Central memory CD8-positive, alpha-beta T cell (primary cell): ENCODE results near the gene VPS8.

Source experiments
- ATAC-seq: fragments of 150-1000 bp; cut with Tn5 transposase; replicated peaks from 2 replicates; pipeline ENCODE4 v1.10.0; 2022; ENCODE audit warnings: mild to moderate bottlenecking, moderate FRiP score, moderate number of reproducible peaks; ENCODE audit not compliant: poor library complexity, severe bottlenecking; ENCODE audit errors: extremely low read depth
- DNase-seq, 2 donors: peaks; one replicate each; pipeline ENCODE4 v3.0.0; 2021; ENCODE audit warnings: low spot score in 2 of 2
- H3K27ac Mint-ChIP-seq: one replicate; pipeline ENCODE4 v1.8.0; 2022; ENCODE audit warnings: low read depth, mild to moderate bottlenecking, moderate library complexity, mixed read lengths
- H3K27me3 Mint-ChIP-seq: one replicate; pipeline ENCODE4 v1.8.0; 2022; ENCODE audit warnings: mixed read lengths
- H3K36me3 Mint-ChIP-seq: one replicate; pipeline ENCODE4 v1.8.0; 2022; ENCODE audit warnings: mild to moderate bottlenecking, moderate library complexity, mixed read lengths; ENCODE audit not compliant: insufficient read depth
- H3K4me1 Mint-ChIP-seq: one replicate; pipeline ENCODE4 v1.8.0; 2022; ENCODE audit warnings: mixed read lengths
- H3K4me3 Mint-ChIP-seq: one replicate; pipeline ENCODE4 v1.8.0; 2022; ENCODE audit warnings: mild to moderate bottlenecking, moderate library complexity, mixed read lengths
- H3K9me3 Mint-ChIP-seq: one replicate; pipeline ENCODE4 v1.8.0; 2022; ENCODE audit warnings: mixed read lengths

VPS8 gene

DNA sequence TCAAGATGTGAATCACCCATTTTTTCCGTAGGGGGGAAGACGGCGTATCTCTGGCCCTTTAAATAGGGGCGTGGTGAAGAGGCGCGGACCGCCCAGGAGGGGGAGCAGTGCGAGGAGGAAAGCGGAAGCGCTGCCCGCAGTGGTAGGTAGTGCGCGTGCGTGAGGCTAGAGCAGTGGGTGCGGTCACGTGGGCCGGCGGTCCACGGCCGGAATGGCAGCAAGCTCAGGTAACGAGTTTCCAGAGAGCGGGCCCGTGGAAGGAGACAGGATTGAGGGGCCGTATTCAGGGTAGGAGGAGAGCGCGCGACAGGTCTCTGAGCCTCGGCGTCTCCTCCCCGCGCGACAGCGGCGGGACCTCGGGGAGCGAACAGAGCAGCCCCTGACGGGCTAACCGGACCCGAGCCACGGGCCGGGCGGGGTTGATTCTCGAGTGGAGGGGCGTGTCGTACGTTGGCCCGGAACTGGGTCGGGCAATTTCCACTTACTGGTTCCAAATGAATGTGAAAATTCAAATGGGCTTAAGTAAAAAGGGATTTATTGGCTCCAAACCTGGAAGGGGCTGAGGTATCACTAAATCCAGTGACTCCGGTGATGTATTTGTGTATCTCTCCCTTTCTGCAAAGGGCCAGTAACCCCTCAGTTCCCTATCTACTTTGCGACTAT lies at the start of gene VPS8:
VPS8 (plus strand) TSS at position 168 of the 663 bp plus-strand sequence. CDS start 12,467 bp downstream, outside the sequence.
- peak within 1 kb of the TSS; percentile 92 for H3K4me3 Mint-ChIP-seq
- H3K27ac Mint-ChIP-seq = peak within 1 kb of the TSS; percentile 97
- H3K4me1 Mint-ChIP-seq = peaks cover 27% of the 10 kb centered on the region
- H3K27me3 Mint-ChIP-seq = no peaks in the 10 kb centered on the region
- no peaks in the 10 kb centered on the region for H3K9me3 Mint-ChIP-seq
- H3K36me3 Mint-ChIP-seq = peaks cover 11% of the 10 kb centered on the region
- ATAC-seq = peak; percentile 90
- DNase-seq = peak; percentile 92 to 93

DNA sequence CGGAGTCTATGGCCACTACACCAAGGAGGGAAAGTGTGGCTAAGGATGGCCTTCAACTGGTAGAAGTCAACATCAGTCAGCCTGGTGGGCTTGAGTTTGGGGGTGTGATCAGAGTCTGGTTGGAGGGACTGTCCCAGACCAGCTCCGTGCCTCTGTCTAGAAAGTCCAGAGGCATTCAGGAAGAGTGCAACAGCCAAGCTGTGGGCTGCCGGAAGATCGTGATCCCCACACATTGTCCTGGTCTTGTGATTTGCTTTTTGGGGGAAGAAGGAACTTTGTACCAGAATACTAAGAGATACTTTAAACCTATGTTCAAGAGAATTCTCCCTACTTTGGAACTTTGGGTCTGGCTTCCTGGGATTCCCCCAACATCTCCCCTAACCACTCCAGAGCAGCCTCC lies 47.8 kb upstream of the VPS8 start:
- Mint-ChIP-seq H3K27ac (no peak overlapping the region), H3K4me3 (no peak overlapping the region), H3K27me3 (peaks cover 61% of the 10 kb centered on the region), H3K9me3 (no peaks in the 10 kb centered on the region), H3K4me1 (no peaks in the 10 kb centered on the region), H3K36me3 (peaks cover 2% of the 10 kb centered on the region)
- no peak for DNase-seq
- no peak for ATAC-seq

- DNase-seq = no peak
- Mint-ChIP-seq H3K9me3 (no peaks in the 10 kb centered on the region), H3K4me3 (no peak overlapping the region), H3K27ac (no peak overlapping the region), H3K36me3 (peaks cover 2% of the 10 kb centered on the region), H3K27me3 (peaks cover 60% of the 10 kb centered on the region), H3K4me1 (no peaks in the 10 kb centered on the region)
- no peak for ATAC-seq
Measured at GRCh38 chr3:184765047-184765729, 46.8 kb upstream of the VPS8 start.

DNA sequence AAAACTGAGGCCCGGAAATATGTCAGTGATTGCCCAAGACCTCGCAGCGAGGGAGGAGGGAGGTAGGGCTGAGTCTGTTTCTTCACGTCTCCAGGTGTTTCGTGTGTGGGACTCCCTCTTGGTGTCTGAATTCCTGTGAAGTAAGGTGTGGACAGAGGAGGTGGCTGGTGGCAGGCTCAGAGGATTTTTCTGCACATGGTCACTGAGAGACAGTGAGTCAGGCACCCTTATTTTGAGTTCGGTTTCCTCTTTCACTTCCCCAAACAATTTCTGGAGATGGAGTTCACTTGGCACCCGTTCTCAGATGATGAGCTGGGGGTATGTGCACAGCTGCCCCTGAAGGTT lies 46.3 kb upstream of the VPS8 start:
- Mint-ChIP-seq H3K4me1 (no peaks in the 10 kb centered on the region), H3K9me3 (no peaks in the 10 kb centered on the region), H3K27ac (no peak overlapping the region), H3K27me3 (peaks cover 61% of the 10 kb centered on the region), H3K4me3 (no peak overlapping the region), H3K36me3 (peaks cover 2% of the 10 kb centered on the region)
- DNase-seq (no peak), ATAC-seq (no peak)

- Mint-ChIP-seq H3K9me3 (no peaks in the 10 kb centered on the region), H3K4me3 (no peak overlapping the region)
Measured at GRCh38 chr3:184766555-184767261, 45.3 kb upstream of the VPS8 start.

GRCh38 chr3:184767377-184767776 lies 44.6 kb upstream of the VPS8 start:
- no peak for ATAC-seq
- Mint-ChIP-seq H3K9me3 (no peaks in the 10 kb centered on the region), H3K4me1 (no peaks in the 10 kb centered on the region), H3K27me3 (peaks cover 61% of the 10 kb centered on the region), H3K4me3 (no peak overlapping the region), H3K27ac (no peak overlapping the region), H3K36me3 (peaks cover 2% of the 10 kb centered on the region)
- no peak for DNase-seq

More at GRCh38 chr3:184766555-184767261, 45.3 kb upstream of the VPS8 start:
- peaks cover 62% of the 10 kb centered on the region for H3K27me3 Mint-ChIP-seq
- H3K4me1 Mint-ChIP-seq = no peaks in the 10 kb centered on the region
- ATAC-seq (no peak), DNase-seq (no peak)
- H3K36me3 Mint-ChIP-seq = peaks cover 2% of the 10 kb centered on the region
- H3K27ac Mint-ChIP-seq = no peak overlapping the region

DNA sequence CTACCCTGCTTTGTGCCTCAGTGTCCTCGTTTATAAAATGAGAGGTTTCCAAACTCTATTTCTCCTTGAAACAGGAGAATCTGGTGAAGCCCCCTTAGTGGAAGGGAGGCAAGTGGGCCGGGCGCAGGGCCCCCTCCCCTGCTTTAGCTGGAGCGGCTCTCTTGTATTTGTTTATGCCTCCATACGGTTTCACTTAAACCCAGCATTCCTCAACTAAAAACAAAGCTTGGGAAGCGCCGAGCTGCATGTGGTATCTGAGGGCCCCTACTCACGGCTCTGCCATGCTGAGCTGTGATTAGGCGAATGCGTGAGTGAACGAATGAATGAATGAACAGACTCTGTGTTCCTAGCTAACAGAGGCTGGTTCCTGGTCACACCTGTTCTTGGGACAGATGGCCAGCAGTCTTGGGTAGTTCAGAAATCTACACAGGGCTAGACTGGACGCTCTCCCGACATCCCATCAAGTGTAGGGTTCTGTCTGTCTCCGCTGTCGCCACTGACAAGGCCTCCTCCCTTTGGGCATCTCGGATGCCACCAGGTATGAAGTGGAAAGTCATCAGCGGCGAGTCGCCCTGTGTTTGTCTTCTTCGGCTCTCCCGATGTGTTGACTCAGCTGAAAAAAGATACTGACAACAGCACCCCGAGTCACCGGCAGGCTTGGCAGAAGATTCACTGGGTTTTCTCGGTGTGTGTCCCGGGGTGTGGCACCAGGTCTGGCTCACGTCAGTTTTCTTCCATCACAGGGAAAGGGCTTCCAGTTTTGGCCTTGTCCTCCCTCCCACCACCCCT lies 42.4 kb upstream of the VPS8 start:
- Mint-ChIP-seq H3K4me3 (no peak overlapping the region), H3K36me3 (peaks cover 2% of the 10 kb centered on the region), H3K27me3 (peaks cover 61% of the 10 kb centered on the region), H3K4me1 (no peaks in the 10 kb centered on the region), H3K9me3 (no peaks in the 10 kb centered on the region), H3K27ac (no peak overlapping the region)
- ATAC-seq (no peak), DNase-seq (no peak)

GRCh38 chr3:184770541-184770940 lies 41.4 kb upstream of the VPS8 start:
- no peak for DNase-seq
- Mint-ChIP-seq H3K36me3 (peaks cover 5% of the 10 kb centered on the region), H3K27ac (no peak overlapping the region), H3K27me3 (peaks cover 65% of the 10 kb centered on the region), H3K9me3 (no peaks in the 10 kb centered on the region), H3K4me1 (no peaks in the 10 kb centered on the region), H3K4me3 (no peak overlapping the region)
- ATAC-seq = no peak

DNA sequence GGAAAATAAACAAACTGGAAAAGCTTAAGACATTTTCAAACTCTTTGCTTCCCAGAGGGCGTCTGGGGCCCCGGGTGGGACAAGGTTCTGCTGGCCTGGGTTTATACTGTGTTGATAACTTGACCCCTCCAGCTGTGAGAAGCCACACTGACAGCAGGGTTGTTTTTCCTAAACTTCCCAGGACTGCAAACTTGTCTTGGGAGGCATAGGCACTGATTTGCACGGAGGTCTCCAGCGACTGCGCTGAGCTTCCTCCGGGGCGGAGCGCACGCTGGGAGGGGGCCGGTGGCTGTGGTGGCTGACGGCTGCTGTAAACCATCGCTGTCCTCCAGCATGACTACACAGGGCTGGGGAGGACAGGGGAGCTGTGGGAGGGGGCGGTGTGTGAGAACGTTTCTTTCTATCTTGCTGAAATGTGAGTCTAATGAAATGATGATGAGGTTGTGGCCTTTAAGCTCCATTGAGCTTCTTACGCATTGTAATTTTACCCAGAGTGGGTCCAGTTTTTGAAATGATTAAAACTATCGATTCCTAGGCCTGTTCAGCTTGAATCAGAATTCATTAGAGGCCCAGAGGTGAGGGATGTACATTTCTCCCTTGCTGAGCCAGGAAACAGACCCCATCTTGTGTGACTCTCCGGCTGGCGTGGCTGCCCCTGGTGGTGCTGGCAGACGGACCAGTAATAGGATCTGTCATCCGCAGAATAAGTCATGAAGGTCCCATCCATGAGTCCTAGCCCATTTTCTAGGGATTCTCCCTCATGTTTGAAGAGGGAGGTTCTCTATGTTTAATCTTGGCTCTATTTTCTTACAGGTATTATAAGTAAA lies 40.5 kb upstream of the VPS8 start:
- H3K27me3 Mint-ChIP-seq = peaks cover 65% of the 10 kb centered on the region
- no peaks in the 10 kb centered on the region for H3K4me1 Mint-ChIP-seq
- H3K36me3 Mint-ChIP-seq = peaks cover 5% of the 10 kb centered on the region
- H3K4me3 Mint-ChIP-seq = no peak overlapping the region
- ATAC-seq = no peak
- H3K9me3 Mint-ChIP-seq = no peaks in the 10 kb centered on the region
- H3K27ac Mint-ChIP-seq = no peak overlapping the region
- no peak for DNase-seq

- no peaks in the 10 kb centered on the region for H3K4me1 Mint-ChIP-seq
- peak overlapping the region; percentile 23 for H3K27ac Mint-ChIP-seq
- H3K27me3 Mint-ChIP-seq = peaks cover 65% of the 10 kb centered on the region
- DNase-seq (no peak), ATAC-seq (no peak)
- H3K36me3 Mint-ChIP-seq = peaks cover 2% of the 10 kb centered on the region
- H3K9me3 Mint-ChIP-seq = no peaks in the 10 kb centered on the region
- H3K4me3 Mint-ChIP-seq = no peak overlapping the region
Measured at GRCh38 chr3:184772667-184773272, 39.2 kb upstream of the VPS8 start.

GRCh38 chr3:184773283-184774186 lies 38.4 kb upstream of the VPS8 start:
- Mint-ChIP-seq H3K27ac (no peak overlapping the region), H3K4me1 (no peaks in the 10 kb centered on the region), H3K27me3 (peaks cover 72% of the 10 kb centered on the region), H3K4me3 (no peak overlapping the region), H3K36me3 (peaks cover 4% of the 10 kb centered on the region), H3K9me3 (no peaks in the 10 kb centered on the region)
- ATAC-seq (no peak), DNase-seq (no peak)
